SW 1271 (cell line): ENCODE data around the gene MT1F.

Experiments
- DNase-seq, 2 experiments: peaks; one replicate each; lab custom pipeline; 2025; lab: John Stamatoyannopoulos, UW

The MT1F gene

DNA sequence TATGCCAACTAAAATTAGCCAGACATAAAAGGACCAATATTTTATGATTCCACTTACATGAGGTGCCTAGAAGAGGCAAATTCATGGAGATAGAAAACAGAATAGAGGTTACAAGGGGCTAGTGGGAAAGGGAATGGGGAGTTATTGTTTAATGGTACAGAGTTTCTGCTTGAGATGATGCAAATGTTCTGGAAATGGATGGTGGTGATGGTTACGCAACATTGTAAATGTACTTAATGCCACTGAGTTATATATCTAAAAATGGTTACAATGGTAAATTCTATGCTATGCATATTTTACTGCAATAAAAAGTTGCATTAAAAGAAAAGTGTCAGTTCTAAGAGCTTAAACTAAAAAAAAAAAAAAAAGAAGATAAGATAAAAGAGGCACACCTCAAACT lies 42.4 kb downstream of the MT1F start:
- no peak for DNase-seq

DNA sequence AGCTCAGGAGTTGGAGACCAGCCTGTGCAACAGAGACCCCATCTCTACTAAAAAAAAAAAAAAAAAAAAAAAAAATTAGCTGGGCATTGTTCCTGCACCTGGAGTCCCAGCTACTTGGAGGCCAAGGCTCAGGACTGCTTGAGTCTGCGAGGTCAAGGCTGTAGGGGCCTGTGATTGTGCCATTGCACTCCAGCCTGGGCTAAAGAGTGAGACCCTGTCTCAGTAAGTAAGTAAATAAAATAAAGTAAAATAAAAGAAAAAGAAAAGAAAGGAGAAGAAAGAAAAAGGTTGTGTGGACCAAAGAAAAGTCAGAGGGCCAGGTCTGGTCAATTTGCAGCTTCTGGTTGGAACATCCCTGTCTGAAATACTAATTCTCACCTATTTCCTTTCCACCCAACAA lies 42.9 kb downstream of the MT1F start:
- no peak for DNase-seq

DNA sequence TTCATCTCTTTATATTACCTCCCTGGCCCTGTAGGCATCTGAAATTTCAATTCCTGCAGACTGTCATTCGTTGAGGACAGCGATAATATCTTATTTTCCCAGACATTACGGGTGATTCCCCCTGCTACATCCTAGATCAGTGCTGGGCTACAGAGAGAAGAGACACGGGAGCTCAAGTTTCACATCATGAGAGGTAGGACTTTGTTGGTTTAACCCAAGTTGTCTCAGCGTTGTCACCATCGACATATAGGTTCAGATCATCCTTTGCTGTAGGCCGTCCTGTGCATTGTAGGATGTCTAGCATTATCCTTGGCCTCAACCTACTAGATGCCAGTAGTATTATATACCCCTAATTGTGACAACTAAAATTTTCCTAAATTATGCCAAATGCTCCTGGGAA lies 43.8 kb downstream of the MT1F start:
- DNase-seq: no peak

DNA sequence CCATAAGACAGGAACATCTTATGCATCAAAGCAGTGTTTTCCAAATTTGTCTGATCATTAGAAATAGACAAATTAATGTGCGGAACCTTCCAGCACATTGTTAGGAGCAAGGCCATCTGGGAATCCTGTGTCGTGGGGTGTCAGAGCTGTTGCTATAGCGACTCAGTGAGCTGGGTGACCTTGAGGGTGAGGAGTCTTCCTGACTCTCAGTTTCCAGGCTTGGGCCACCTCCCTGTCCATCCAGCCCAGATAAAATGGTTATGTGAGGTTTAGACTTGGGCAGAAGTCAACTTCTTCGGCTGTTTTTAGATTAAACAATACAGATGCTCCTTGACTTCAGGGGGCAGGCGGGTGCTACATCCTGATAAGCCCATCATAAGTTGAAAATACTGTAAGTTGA lies 45.1 kb downstream of the MT1F start:
- DNase-seq: no peak
